ES-I3 (cell line): Measurements from ENCODE around the gene ARPC1B.
"Not testable (repeated sequence)": the region's sequence is repeated elsewhere in the genome, so short reads cannot be mapped to it uniquely, and the experiment has no call there.

Source experiments
- H3K36me3 ChIP-seq: 2 replicates; pipeline ENCODE4 v1.6.1; 2013; ENCODE audit warnings: mild to moderate bottlenecking, low read length, control low read depth, moderate library complexity; ENCODE audit not compliant: insufficient read depth
- H3K4me1 ChIP-seq: 2 replicates; pipeline ENCODE4 v1.6.1; 2013; ENCODE audit warnings: mild to moderate bottlenecking, control low read depth, low read length; ENCODE audit not compliant: insufficient read depth
- H3K9ac ChIP-seq: 2 replicates; pipeline ENCODE4 v1.6.1; 2013; ENCODE audit warnings: low read depth, mild to moderate bottlenecking, low read length, moderate library complexity
- H3K9me3 ChIP-seq: 2 replicates; pipeline ENCODE4 v1.6.1; 2013; ENCODE audit warnings: mild to moderate bottlenecking, low read length, moderate library complexity; ENCODE audit not compliant: control insufficient read depth, insufficient read depth

ARPC1B gene

GRCh38 chr7:99422186-99422585, 47.7 kb downstream of the ARPC1B start:
- Histone ChIP-seq H3K36me3 (peaks cover 21% of the 10 kb centered on the region), H3K4me1 (no peaks in the 10 kb centered on the region), H3K9ac (no peak overlapping the region), H3K9me3 (no peaks in the 10 kb centered on the region)

GRCh38 chr7:99422625-99423024, 48.1 kb downstream of the ARPC1B start:
- Histone ChIP-seq H3K9me3 (no peaks in the 10 kb centered on the region), H3K36me3 (peaks cover 17% of the 10 kb centered on the region), H3K9ac (no peak overlapping the region), H3K4me1 (no peaks in the 10 kb centered on the region)

- no peaks in the 10 kb centered on the region for H3K9me3 ChIP-seq
- no peaks in the 10 kb centered on the region for H3K4me1 ChIP-seq
- peaks cover 6% of the 10 kb centered on the region for H3K36me3 ChIP-seq
- H3K9ac ChIP-seq, result no peak overlapping the region
Measured at GRCh38 chr7:99424932-99425730, 50.6 kb downstream of the ARPC1B start.

GRCh38 chr7:99428972-99429566, 54.5 kb downstream of the ARPC1B start:
- no peak overlapping the region for H3K9ac ChIP-seq
- H3K36me3 ChIP-seq, result peaks cover 5% of the 10 kb centered on the region
- H3K9me3 ChIP-seq, result no peaks in the 10 kb centered on the region
- H3K4me1 ChIP-seq, result no peaks in the 10 kb centered on the region

GRCh38 chr7:99429756-99430155, 55.2 kb downstream of the ARPC1B start:
- Histone ChIP-seq H3K9ac (no peak overlapping the region), H3K4me1 (no peaks in the 10 kb centered on the region), H3K36me3 (peaks cover 8% of the 10 kb centered on the region; the same call in 1 of the 2 replicates), H3K9me3 (no peaks in the 10 kb centered on the region)

GRCh38 chr7:99431756-99432540, 57.4 kb downstream of the ARPC1B start:
- H3K4me1 ChIP-seq, H3K9me3 ChIP-seq, H3K9ac ChIP-seq: not testable (repeated sequence)
- peaks cover 11% of the 10 kb centered on the region; the same call in 1 of the 2 replicates for H3K36me3 ChIP-seq

GRCh38 chr7:99433158-99433557, 58.6 kb downstream of the ARPC1B start:
- Histone ChIP-seq H3K4me1 (no peaks in the 10 kb centered on the region), H3K36me3 (peaks cover 11% of the 10 kb centered on the region; the same call in 1 of the 2 replicates), H3K9me3 (no peaks in the 10 kb centered on the region), H3K9ac (no peak overlapping the region)

GRCh38 chr7:99437946-99438572, 63.5 kb downstream of the ARPC1B start:
- no peaks in the 10 kb centered on the region for H3K9me3 ChIP-seq
- H3K9ac ChIP-seq, result peak overlapping the region; percentile 94; the same call in 1 of the 2 replicates
- H3K4me1 ChIP-seq, result peaks cover 6% of the 10 kb centered on the region; the same call in 1 of the 2 replicates
- H3K36me3 ChIP-seq, result peaks cover 9% of the 10 kb centered on the region

- Histone ChIP-seq H3K4me1 (peaks cover 6% of the 10 kb centered on the region; the same call in 1 of the 2 replicates), H3K9me3 (no peaks in the 10 kb centered on the region), H3K36me3 (peaks cover 11% of the 10 kb centered on the region)
Measured at GRCh38 chr7:99438573-99439480, 64.3 kb downstream of the ARPC1B start, which contains the start of the genes CPSF4 and PTCD1. TSS of gene CPSF4 (plus strand) at chr7:99438943. CDS start at chr7:99439083, 140 bp downstream. TSS of gene PTCD1 (minus strand) at chr7:99438798. CDS start at chr7:99435242, 3,556 bp downstream.

GRCh38 chr7:99440195-99440594, 65.7 kb downstream of the ARPC1B start:
- Histone ChIP-seq H3K36me3 (peaks cover 14% of the 10 kb centered on the region), H3K9ac (peak overlapping the region; percentile 94), H3K9me3 (no peaks in the 10 kb centered on the region), H3K4me1 (peaks cover 6% of the 10 kb centered on the region; the same call in 1 of the 2 replicates)

More at GRCh38 chr7:99438573-99439480, 64.3 kb downstream of the ARPC1B start, which contains the start of the genes CPSF4 and PTCD1:
- H3K9ac ChIP-seq, result peak within 1 kb of the TSS; percentile 94
